Keratinocyte (primary cell): Measurements from ENCODE around the gene PNPLA7.

Experiments
- EZH2 ChIP-seq: IDR thresholded peaks from one replicate; pipeline ENCODE4 v1.6.1; 2012; ENCODE audit warnings: inconsistent platforms, mild to moderate bottlenecking, low read length, moderate library complexity
- TF ChIP-seq, protein P1 (sequence below), 3 experiments: IDR thresholded peaks in 1 of 3; conservative IDR thresholded peaks in 1 of 3; optimal IDR thresholded peaks in 1 of 3; 2 replicates in 2 of 3; 3 replicates in 1 of 3; pipeline versions ENCODE3 to v1.5.1; 2011; ENCODE audit warnings: low read length in 3 of 3, mild to moderate bottlenecking in 3 of 3, moderate library complexity in 2 of 3, control low read depth in 1 of 3, inconsistent platforms in 1 of 3; ENCODE audit not compliant: insufficient read depth in 2 of 3; ENCODE audit errors: extremely low read depth in 1 of 3

- TF ChIP-seq, protein P1, sequence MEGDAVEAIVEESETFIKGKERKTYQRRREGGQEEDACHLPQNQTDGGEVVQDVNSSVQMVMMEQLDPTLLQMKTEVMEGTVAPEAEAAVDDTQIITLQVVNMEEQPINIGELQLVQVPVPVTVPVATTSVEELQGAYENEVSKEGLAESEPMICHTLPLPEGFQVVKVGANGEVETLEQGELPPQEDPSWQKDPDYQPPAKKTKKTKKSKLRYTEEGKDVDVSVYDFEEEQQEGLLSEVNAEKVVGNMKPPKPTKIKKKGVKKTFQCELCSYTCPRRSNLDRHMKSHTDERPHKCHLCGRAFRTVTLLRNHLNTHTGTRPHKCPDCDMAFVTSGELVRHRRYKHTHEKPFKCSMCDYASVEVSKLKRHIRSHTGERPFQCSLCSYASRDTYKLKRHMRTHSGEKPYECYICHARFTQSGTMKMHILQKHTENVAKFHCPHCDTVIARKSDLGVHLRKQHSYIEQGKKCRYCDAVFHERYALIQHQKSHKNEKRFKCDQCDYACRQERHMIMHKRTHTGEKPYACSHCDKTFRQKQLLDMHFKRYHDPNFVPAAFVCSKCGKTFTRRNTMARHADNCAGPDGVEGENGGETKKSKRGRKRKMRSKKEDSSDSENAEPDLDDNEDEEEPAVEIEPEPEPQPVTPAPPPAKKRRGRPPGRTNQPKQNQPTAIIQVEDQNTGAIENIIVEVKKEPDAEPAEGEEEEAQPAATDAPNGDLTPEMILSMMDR (optimal IDR thresholded peaks at IDR 0.05 in 1 of 3, IDR thresholded peaks at IDR 0.05 in 1 of 3, conservative IDR thresholded peaks at IDR 0.05 in 1 of 3; ENCODE audit: extremely low read depth in 1 of 3, insufficient read depth in 2 of 3, low read length in 3 of 3) = no peak
- TF ChIP-seq EZH2 = no peak
These were observed 120.1 kb downstream of the PNPLA7 start for GRCh38 chr9:137429974-137430722.
